Activated B cell treated with CpG ODN at 0.5 μM for 24 hours (primary cell): ENCODE measurements around the gene ITGAV. TPM values are rescaled to one million over a fixed set of nuclear protein-coding genes. Genes with fewer than 3 reads are reported as not detected.

Source experiments
- ATAC-seq: fragments of 200-7000 bp; cut with Tn5 transposase; one replicate; pipeline ENCODE4 v1.10.0; 2021; ENCODE audit warnings: low read depth, mild to moderate bottlenecking, moderate library complexity
- CTCF ChIA-PET: fragments of 350-600 bp; sonication (Branson Sonifier 250); formaldehyde crosslinking; loops from one replicate; lab custom pipeline; 2021; ENCODE audit warnings: antibody characterized with exemption; lab: Charles Lee
- POLR2A ChIA-PET: fragments of 350-600 bp; sonication (Branson Sonifier 250); formaldehyde crosslinking; loops from one replicate; lab custom pipeline; 2021; ENCODE audit warnings: antibody characterized with exemption; lab: Charles Lee
- DNase-seq: peaks from one replicate; pipeline ENCODE4 v3.0.0; 2022
- H3K27ac Mint-ChIP-seq: one replicate; pipeline ENCODE4 v1.8.0; 2020; ENCODE audit warnings: mixed read lengths
- H3K27me3 Mint-ChIP-seq: one replicate; pipeline ENCODE4 v1.8.0; 2021; ENCODE audit warnings: mixed read lengths
- H3K36me3 Mint-ChIP-seq: one replicate; pipeline ENCODE4 v1.8.0; 2021; ENCODE audit warnings: low read depth, mixed read lengths
- H3K4me1 Mint-ChIP-seq: one replicate; pipeline ENCODE4 v1.8.0; 2021; ENCODE audit warnings: mixed read lengths
- H3K4me3 Mint-ChIP-seq: one replicate; pipeline ENCODE4 v1.8.0; 2020; ENCODE audit warnings: mild to moderate bottlenecking, mixed read lengths
- H3K9me3 Mint-ChIP-seq: one replicate; pipeline ENCODE4 v1.8.0; 2020; ENCODE audit warnings: mixed read lengths
- CTCF ChIP-seq: fragments of 200-600 bp; IDR thresholded peaks from one replicate; pipeline ENCODE4 v1.8.0; 2022; ENCODE audit warnings: antibody characterized with exemption, mild to moderate bottlenecking
- intact Hi-C: fragments of 100-400 bp; cut with micrococcal nuclease; formaldehyde crosslinking; loops from one replicate; pipeline ENCODE4 v1.15.1; 2024
- total RNA-seq: library from RNA; stranded (reverse); gene quantifications from 2 replicates; pipeline ENCODE4 v1.2.3, GENCODE V29; 2022

The ITGAV gene
- total RNA-seq, 1 donor from 2014 or later = 4.1 TPM

- ChIA-PET POLR2A (no interaction called here), CTCF (no interaction called here)
- Mint-ChIP-seq H3K4me1 (no peaks in the 10 kb centered on the region), H3K27me3 (no peaks in the 10 kb centered on the region), H3K4me3 (no peak overlapping the region), H3K36me3 (no peaks in the 10 kb centered on the region), H3K27ac (no peak overlapping the region), H3K9me3 (no peaks in the 10 kb centered on the region)
- ATAC-seq = no peak
- DNase-seq = no peak
- no peak for TF ChIP-seq CTCF
- intact Hi-C loops = no loop called here
Observed at GRCh38 chr2:186634701-186635100, 44.8 kb downstream of the ITGAV start.

DNA sequence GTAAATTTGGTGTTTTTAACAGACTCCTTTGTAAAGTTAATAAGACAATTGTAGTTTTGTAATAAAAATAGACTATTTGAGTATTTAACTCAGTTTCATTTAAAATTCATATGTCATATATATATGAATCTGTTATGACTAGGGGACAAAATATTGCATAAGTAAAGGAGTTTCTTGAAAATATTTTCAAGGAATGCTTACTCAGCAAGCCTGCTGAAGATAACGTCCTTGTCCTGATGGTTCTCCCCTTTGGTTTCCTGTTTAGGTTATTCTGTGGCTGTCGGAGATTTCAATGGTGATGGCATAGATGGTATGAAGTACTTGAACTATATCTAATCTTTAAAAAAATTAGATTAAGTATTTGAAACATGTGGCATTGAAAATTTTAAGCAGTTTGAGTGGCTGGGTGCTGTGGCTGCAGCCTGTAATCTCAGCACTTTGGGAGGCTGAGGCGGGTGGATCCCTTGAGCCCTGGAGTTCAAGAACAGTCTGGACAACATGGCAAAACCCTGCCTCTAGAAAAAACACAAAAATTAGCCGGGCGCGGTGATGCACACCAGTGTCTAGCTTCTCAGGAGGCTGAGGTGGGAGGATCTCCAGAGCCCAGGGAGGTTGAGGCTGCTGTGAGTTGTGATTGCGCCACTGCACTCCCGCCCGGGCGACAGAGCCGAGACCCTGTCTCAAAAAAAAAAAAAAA is 47.1 kb downstream of the ITGAV start:
- no peak overlapping the region for H3K27ac Mint-ChIP-seq
- H3K27me3 Mint-ChIP-seq = no peaks in the 10 kb centered on the region
- TF ChIP-seq CTCF = no peak
- no peaks in the 10 kb centered on the region for H3K9me3 Mint-ChIP-seq
- CTCF ChIA-PET = no interaction called here
- H3K4me3 Mint-ChIP-seq = no peak overlapping the region
- no peak for ATAC-seq
- no peaks in the 10 kb centered on the region for H3K4me1 Mint-ChIP-seq
- intact Hi-C loops = no loop called here
- no peak for DNase-seq
- POLR2A ChIA-PET = no interaction called here
- H3K36me3 Mint-ChIP-seq = no peaks in the 10 kb centered on the region

DNA sequence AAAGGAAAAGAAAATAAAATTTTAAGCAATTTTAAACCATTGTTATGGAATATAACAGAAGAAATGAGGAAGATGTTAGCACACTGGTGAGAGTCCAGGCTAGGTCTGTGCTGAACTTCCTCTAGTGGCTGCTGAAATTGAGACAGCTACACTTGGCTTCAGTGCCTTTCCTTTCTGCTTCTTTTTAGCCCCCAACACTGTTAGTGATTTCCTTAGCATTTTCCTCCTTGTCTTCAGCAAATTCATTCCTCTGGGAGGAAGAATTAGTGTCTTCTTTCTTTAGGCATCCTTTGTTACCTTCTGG is 47.6 kb downstream of the ITGAV start:
- H3K4me3 Mint-ChIP-seq = no peak overlapping the region
- TF ChIP-seq CTCF = no peak
- CTCF ChIA-PET = no interaction called here
- no peak overlapping the region for H3K27ac Mint-ChIP-seq
- H3K36me3 Mint-ChIP-seq = no peaks in the 10 kb centered on the region
- no peaks in the 10 kb centered on the region for H3K9me3 Mint-ChIP-seq
- intact Hi-C loops = no loop called here
- no peaks in the 10 kb centered on the region for H3K4me1 Mint-ChIP-seq
- POLR2A ChIA-PET = no interaction called here
- DNase-seq (no peak), ATAC-seq (no peak)
- H3K27me3 Mint-ChIP-seq = no peaks in the 10 kb centered on the region

DNA sequence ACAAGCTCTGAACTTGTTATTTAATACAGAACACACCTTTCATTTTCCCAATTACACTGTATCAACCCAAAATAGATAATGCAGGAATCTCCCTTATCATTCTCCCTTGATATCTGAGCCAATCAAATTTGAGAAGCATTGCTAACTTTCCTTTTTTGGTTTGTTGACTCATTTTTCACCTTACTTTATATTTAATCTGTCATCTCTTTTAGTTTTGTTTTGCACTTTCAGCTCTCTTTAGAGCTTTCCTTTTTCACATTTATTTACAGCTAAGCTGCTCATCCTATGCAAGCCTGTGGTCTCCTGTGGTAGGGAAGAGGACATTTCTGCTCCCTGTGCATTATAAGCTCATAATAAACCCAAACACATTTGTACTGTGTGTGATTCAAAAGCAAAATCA is 50.1 kb downstream of the ITGAV start:
- intact Hi-C loops = loop anchor here (5.0 kb wide), 1 partner anchor 1348 kb away; no protein-coding TSS in a partner anchor
- Mint-ChIP-seq H3K9me3 (no peaks in the 10 kb centered on the region), H3K27me3 (no peaks in the 10 kb centered on the region), H3K4me1 (no peaks in the 10 kb centered on the region), H3K27ac (no peak overlapping the region), H3K36me3 (no peaks in the 10 kb centered on the region), H3K4me3 (no peak overlapping the region)
- no peak for TF ChIP-seq CTCF
- ATAC-seq = no peak
- ChIA-PET CTCF (interaction anchor here (4.9 kb wide), 1 partner anchor 136 kb away, joined by 56 read pairs; no protein-coding TSS in a partner anchor), POLR2A (no interaction called here)
- DNase-seq = no peak

DNA sequence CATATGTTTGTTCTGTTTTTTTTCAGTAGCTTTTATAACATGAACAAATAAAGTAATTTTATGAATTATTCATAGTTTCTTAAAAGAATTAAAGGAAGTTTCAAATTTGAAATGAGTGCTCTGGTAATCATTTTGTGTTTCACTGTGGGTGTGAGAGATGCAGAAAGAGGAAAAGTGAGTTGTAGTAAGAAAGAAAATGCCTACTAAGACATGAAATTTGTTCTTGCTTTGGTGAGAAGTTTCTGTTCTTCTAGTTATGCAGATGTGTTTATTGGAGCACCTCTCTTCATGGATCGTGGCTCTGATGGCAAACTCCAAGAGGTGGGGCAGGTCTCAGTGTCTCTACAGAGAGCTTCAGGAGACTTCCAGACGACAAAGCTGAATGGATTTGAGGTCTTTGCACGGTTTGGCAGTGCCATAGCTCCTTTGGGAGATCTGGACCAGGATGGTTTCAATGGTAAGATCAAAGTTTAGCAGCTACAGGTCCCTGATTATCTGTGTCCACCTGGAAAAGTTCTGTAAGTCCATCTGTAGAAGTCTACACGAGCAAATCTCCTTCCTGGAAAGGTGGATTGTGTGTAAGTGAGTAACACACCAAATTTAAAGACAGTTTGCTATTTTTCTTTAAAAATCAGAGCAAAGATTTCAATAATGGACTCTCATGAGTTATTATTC is 51.4 kb downstream of the ITGAV start:
- POLR2A ChIA-PET = no interaction called here
- no peak for DNase-seq
- H3K27me3 Mint-ChIP-seq = no peaks in the 10 kb centered on the region
- CTCF ChIA-PET = interaction anchor here (0.6 to 4.9 kb wide), 6 partner anchors 11 to 156 kb away, joined by 3 to 56 read pairs (median 5); no protein-coding TSS in a partner anchor
- TF ChIP-seq CTCF = no peak
- H3K9me3 Mint-ChIP-seq = no peaks in the 10 kb centered on the region
- H3K4me3 Mint-ChIP-seq = no peak overlapping the region
- H3K27ac Mint-ChIP-seq = no peak overlapping the region
- no peaks in the 10 kb centered on the region for H3K4me1 Mint-ChIP-seq
- no peaks in the 10 kb centered on the region for H3K36me3 Mint-ChIP-seq
- ATAC-seq = no peak
- intact Hi-C loops = loop anchor here (1.0 to 5.0 kb wide), 2 partner anchors 137 to 1349 kb away; no protein-coding TSS in a partner anchor
